HEK293 (cell line): Measurements from ENCODE around the gene NXPH4.

Experiments
- BCL11A ChIP-seq: fragments of 450-650 bp; formaldehyde crosslinking; IDR thresholded peaks from 2 replicates; pipeline ENCODE4 v1.5.1; 2016; ENCODE audit warnings: low read depth, missing biosample characterization, missing genetic modification characterization
- IKZF3 ChIP-seq: fragments of 450-650 bp; IDR thresholded peaks from 2 replicates; pipeline ENCODE4 v1.5.0; 2018; ENCODE audit warnings: missing biosample characterization, mild to moderate bottlenecking, missing genetic modification characterization, moderate library complexity
- SCRT2 ChIP-seq: fragments of 450-650 bp; formaldehyde crosslinking; IDR thresholded peaks from 2 replicates; pipeline ENCODE4 v1.5.1; 2016; ENCODE audit warnings: missing biosample characterization, missing genetic modification characterization
- ZBTB10 ChIP-seq: fragments of 450-650 bp; formaldehyde crosslinking; IDR thresholded peaks from 2 replicates; pipeline ENCODE4 v1.5.1; 2016; ENCODE audit warnings: missing biosample characterization, missing genetic modification characterization
- ZBTB11 ChIP-seq: fragments of 450-650 bp; formaldehyde crosslinking; conservative IDR thresholded peaks from 2 replicates; pipeline ENCODE4 v1.5.1; 2016; ENCODE audit warnings: low read depth, missing biosample characterization, missing genetic modification characterization
- ZBTB17 ChIP-seq: fragments of 450-650 bp; formaldehyde crosslinking; IDR thresholded peaks from 2 replicates; pipeline ENCODE4 v1.5.1; 2016; ENCODE audit warnings: missing biosample characterization, missing genetic modification characterization
- ZBTB21 ChIP-seq: fragments of 450-650 bp; formaldehyde crosslinking; IDR thresholded peaks from 2 replicates; pipeline ENCODE4 v1.5.1; 2017; ENCODE audit warnings: missing biosample characterization, missing genetic modification characterization
- ZFHX2 ChIP-seq: fragments of 450-650 bp; formaldehyde crosslinking; conservative IDR thresholded peaks from 2 replicates; pipeline ENCODE4 v1.5.1; 2016; ENCODE audit warnings: missing biosample characterization, missing genetic modification characterization
- ZNF146 ChIP-seq: fragments of 450-650 bp; formaldehyde crosslinking; IDR thresholded peaks from 2 replicates; pipeline ENCODE4 v1.5.1; 2016; ENCODE audit warnings: missing biosample characterization, missing genetic modification characterization
- ZNF23 ChIP-seq: fragments of 450-650 bp; formaldehyde crosslinking; IDR thresholded peaks from 2 replicates; pipeline ENCODE4 v1.5.1; 2016; ENCODE audit warnings: missing biosample characterization, missing genetic modification characterization, borderline replicate concordance
- ZNF239 ChIP-seq: fragments of 450-650 bp; formaldehyde crosslinking; IDR thresholded peaks from 2 replicates; pipeline ENCODE4 v1.5.1; 2016; ENCODE audit warnings: missing biosample characterization, missing genetic modification characterization
- ZNF423 ChIP-seq: fragments of 450-650 bp; formaldehyde crosslinking; IDR thresholded peaks from 2 replicates; pipeline ENCODE4 v1.5.1; 2016; ENCODE audit warnings: missing biosample characterization, missing genetic modification characterization
- ZNF501 ChIP-seq: fragments of 450-650 bp; formaldehyde crosslinking; IDR thresholded peaks from 2 replicates; pipeline ENCODE4 v1.5.1; 2016; ENCODE audit warnings: missing biosample characterization, missing genetic modification characterization
- ZNF560 ChIP-seq: fragments of 450-650 bp; formaldehyde crosslinking; IDR thresholded peaks from 2 replicates; pipeline ENCODE4 v1.5.1; 2017; ENCODE audit warnings: missing biosample characterization, missing genetic modification characterization, borderline replicate concordance
- ZNF785 ChIP-seq: fragments of 450-650 bp; formaldehyde crosslinking; IDR thresholded peaks from 2 replicates; pipeline ENCODE4 v1.5.1; 2016; ENCODE audit warnings: missing biosample characterization, missing genetic modification characterization
- ZNF843 ChIP-seq: fragments of 450-650 bp; formaldehyde crosslinking; IDR thresholded peaks from 2 replicates; pipeline ENCODE4 v1.5.1; 2016; ENCODE audit warnings: missing biosample characterization, missing genetic modification characterization
- ZSCAN4 ChIP-seq: fragments of 450-650 bp; formaldehyde crosslinking; IDR thresholded peaks from 2 replicates; pipeline ENCODE4 v1.5.1; 2017; ENCODE audit warnings: missing biosample characterization, missing genetic modification characterization
- TF ChIP-seq, protein P1 (sequence below): fragments of 450-650 bp; formaldehyde crosslinking; IDR thresholded peaks from 2 replicates; pipeline ENCODE4; 2016; ENCODE audit warnings: missing biosample characterization, missing genetic modification characterization
- TF ChIP-seq, protein P2 (sequence below): fragments of 450-650 bp; formaldehyde crosslinking; IDR thresholded peaks from 2 replicates; pipeline ENCODE4 v1.5.1; 2016; ENCODE audit warnings: missing biosample characterization, missing genetic modification characterization
- TF ChIP-seq, protein P3 (sequence below): fragments of 450-650 bp; formaldehyde crosslinking; IDR thresholded peaks from 2 replicates; pipeline ENCODE4 v1.5.1; 2016; ENCODE audit warnings: missing biosample characterization, missing genetic modification characterization
- TF ChIP-seq, protein P4 (sequence below): fragments of 450-650 bp; formaldehyde crosslinking; IDR thresholded peaks from 2 replicates; pipeline ENCODE4 v1.5.1; 2017; ENCODE audit warnings: missing biosample characterization, missing genetic modification characterization
- TF ChIP-seq, protein P5 (sequence below): fragments of 450-650 bp; formaldehyde crosslinking; IDR thresholded peaks from 2 replicates; pipeline ENCODE4 v1.5.1; 2016; ENCODE audit warnings: missing biosample characterization, missing genetic modification characterization

NXPH4 gene

GRCh38 chr12:57238854-57239554, 22.4 kb downstream of the NXPH4 start (continued):
- TF ChIP-seq, protein P1, sequence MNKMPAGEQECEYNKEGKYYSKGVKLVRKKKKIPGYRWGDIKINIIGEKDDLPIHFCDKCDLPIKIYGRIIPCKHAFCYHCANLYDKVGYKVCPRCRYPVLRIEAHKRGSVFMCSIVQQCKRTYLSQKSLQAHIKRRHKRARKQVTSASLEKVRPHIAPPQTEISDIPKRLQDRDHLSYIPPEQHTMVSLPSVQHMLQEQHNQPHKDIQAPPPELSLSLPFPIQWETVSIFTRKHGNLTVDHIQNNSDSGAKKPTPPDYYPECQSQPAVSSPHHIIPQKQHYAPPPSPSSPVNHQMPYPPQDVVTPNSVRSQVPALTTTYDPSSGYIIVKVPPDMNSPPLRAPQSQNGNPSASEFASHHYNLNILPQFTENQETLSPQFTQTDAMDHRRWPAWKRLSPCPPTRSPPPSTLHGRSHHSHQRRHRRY = no peak
- TF ChIP-seq ZNF23 (no peak), ZNF843 (tag by site-specific recombination) (peak; percentile 51; the same call in 1 of the 2 replicates), ZBTB21 (tag by site-specific recombination) (0 out of 2 replicates have a peak, but pooled peaks have one; percentile 49), SCRT2 (peak; percentile 64), ZBTB17 (tag by site-specific recombination) (peak; percentile 63), ZNF501 (tag by site-specific recombination) (peak; percentile 94), ZBTB10 (tag by site-specific recombination) (peak; percentile 42), ZNF239 (tag by site-specific recombination) (no peak), ZBTB11 (tag by site-specific recombination) (0 out of 2 replicates have a peak, but pooled peaks have one; percentile 24), ZNF423 (tag by site-specific recombination) (no peak), ZNF146 (tag by site-specific recombination) (0 out of 2 replicates have a peak, but pooled peaks have one; percentile 6), ZFHX2 (tag by site-specific recombination) (peak; percentile 42; the same call in 1 of the 2 replicates), ZNF560 (no peak), ZNF785 (tag by site-specific recombination) (peak; percentile 22; the same call in 1 of the 2 replicates), ZSCAN4 (0 out of 2 replicates have a peak, but pooled peaks have one; percentile 53), BCL11A (peak; percentile 65; the same call in 1 of the 2 replicates), IKZF3 (tag by site-specific recombination) (peak; percentile 95)
- TF ChIP-seq, protein P2, sequence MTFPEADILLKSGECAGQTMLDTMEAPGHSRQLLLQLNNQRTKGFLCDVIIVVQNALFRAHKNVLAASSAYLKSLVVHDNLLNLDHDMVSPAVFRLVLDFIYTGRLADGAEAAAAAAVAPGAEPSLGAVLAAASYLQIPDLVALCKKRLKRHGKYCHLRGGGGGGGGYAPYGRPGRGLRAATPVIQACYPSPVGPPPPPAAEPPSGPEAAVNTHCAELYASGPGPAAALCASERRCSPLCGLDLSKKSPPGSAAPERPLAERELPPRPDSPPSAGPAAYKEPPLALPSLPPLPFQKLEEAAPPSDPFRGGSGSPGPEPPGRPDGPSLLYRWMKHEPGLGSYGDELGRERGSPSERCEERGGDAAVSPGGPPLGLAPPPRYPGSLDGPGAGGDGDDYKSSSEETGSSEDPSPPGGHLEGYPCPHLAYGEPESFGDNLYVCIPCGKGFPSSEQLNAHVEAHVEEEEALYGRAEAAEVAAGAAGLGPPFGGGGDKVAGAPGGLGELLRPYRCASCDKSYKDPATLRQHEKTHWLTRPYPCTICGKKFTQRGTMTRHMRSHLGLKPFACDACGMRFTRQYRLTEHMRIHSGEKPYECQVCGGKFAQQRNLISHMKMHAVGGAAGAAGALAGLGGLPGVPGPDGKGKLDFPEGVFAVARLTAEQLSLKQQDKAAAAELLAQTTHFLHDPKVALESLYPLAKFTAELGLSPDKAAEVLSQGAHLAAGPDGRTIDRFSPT (tag by site-specific recombination) = 0 out of 2 replicates have a peak, but pooled peaks have one; percentile 19
- TF ChIP-seq, protein P3, sequence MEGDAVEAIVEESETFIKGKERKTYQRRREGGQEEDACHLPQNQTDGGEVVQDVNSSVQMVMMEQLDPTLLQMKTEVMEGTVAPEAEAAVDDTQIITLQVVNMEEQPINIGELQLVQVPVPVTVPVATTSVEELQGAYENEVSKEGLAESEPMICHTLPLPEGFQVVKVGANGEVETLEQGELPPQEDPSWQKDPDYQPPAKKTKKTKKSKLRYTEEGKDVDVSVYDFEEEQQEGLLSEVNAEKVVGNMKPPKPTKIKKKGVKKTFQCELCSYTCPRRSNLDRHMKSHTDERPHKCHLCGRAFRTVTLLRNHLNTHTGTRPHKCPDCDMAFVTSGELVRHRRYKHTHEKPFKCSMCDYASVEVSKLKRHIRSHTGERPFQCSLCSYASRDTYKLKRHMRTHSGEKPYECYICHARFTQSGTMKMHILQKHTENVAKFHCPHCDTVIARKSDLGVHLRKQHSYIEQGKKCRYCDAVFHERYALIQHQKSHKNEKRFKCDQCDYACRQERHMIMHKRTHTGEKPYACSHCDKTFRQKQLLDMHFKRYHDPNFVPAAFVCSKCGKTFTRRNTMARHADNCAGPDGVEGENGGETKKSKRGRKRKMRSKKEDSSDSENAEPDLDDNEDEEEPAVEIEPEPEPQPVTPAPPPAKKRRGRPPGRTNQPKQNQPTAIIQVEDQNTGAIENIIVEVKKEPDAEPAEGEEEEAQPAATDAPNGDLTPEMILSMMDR (tag by site-specific recombination) = peak; percentile 100
- TF ChIP-seq, protein P4, sequence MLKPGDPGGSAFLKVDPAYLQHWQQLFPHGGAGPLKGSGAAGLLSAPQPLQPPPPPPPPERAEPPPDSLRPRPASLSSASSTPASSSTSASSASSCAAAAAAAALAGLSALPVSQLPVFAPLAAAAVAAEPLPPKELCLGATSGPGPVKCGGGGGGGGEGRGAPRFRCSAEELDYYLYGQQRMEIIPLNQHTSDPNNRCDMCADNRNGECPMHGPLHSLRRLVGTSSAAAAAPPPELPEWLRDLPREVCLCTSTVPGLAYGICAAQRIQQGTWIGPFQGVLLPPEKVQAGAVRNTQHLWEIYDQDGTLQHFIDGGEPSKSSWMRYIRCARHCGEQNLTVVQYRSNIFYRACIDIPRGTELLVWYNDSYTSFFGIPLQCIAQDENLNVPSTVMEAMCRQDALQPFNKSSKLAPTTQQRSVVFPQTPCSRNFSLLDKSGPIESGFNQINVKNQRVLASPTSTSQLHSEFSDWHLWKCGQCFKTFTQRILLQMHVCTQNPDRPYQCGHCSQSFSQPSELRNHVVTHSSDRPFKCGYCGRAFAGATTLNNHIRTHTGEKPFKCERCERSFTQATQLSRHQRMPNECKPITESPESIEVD (tag by site-specific recombination) = no peak
- TF ChIP-seq, protein P5, sequence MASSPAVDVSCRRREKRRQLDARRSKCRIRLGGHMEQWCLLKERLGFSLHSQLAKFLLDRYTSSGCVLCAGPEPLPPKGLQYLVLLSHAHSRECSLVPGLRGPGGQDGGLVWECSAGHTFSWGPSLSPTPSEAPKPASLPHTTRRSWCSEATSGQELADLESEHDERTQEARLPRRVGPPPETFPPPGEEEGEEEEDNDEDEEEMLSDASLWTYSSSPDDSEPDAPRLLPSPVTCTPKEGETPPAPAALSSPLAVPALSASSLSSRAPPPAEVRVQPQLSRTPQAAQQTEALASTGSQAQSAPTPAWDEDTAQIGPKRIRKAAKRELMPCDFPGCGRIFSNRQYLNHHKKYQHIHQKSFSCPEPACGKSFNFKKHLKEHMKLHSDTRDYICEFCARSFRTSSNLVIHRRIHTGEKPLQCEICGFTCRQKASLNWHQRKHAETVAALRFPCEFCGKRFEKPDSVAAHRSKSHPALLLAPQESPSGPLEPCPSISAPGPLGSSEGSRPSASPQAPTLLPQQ (tag by site-specific recombination) = peak; percentile 82
